HFFc6 (cell line): ENCODE measurements around the gene GTPBP2. TPM values are rescaled to one million over a fixed set of nuclear protein-coding genes. Genes with fewer than 3 reads are reported as not detected.
A peak's percentile ranks its signal among the peaks of the same experiment; 100 is the strongest.
"Not testable (repeated sequence)": the region's sequence is repeated elsewhere in the genome, so short reads cannot be mapped to it uniquely, and the experiment has no call there.

ENCODE experiments used
- DNase-seq: peaks from one replicate; pipeline ENCODE4 v3.0.0-alpha.2; 2018
- H3K27ac Mint-ChIP-seq: 2 replicates; pipeline ENCODE4 v1.8.0; 2020; ENCODE audit warnings: mild to moderate bottlenecking, mixed read lengths
- H3K27me3 Mint-ChIP-seq: 2 replicates; pipeline ENCODE4 v1.8.0; 2021; ENCODE audit warnings: mild to moderate bottlenecking, moderate library complexity, mixed read lengths; ENCODE audit not compliant: insufficient read depth
- H3K36me3 Mint-ChIP-seq: 2 replicates; pipeline ENCODE4 v1.8.0; 2021; ENCODE audit warnings: low read depth, mixed read lengths
- H3K4me1 Mint-ChIP-seq: 2 replicates; pipeline ENCODE4 v1.8.0; 2020; ENCODE audit warnings: low read depth, mixed read lengths
- H3K4me3 Mint-ChIP-seq: 2 replicates; pipeline ENCODE4 v1.8.0; 2020; ENCODE audit warnings: mild to moderate bottlenecking, moderate library complexity, mixed read lengths
- H3K9me3 Mint-ChIP-seq: 2 replicates; pipeline ENCODE4 v1.8.0; 2020; ENCODE audit warnings: mild to moderate bottlenecking, mixed read lengths
- CTCF ChIP-seq: fragments of 200-600 bp; sonication (generic); IDR thresholded peaks from 2 replicates; pipeline ENCODE4 v1.5.0; 2021; ENCODE audit warnings: antibody characterized with exemption, mild to moderate bottlenecking
- total RNA-seq, 6 experiments: library from RNA; stranded (reverse); fragmentation: NEBNext Ultra II Directional; extraction: Animal tissue kit (Norgen Biotek cat#: 25700); gene quantifications; 2 replicates in 1 of 6; 3 replicates in 5 of 6; pipeline ENCODE4 v1.2.3, GENCODE V29; 2021

The GTPBP2 gene
- total RNA-seq, 6 experiments from 2014 or later, result 35.6 to 47.7 (median 41.0) TPM

GRCh38 chr6:43636308-43636659 is 7.2 kb upstream of the GTPBP2 start:
- Mint-ChIP-seq H3K4me3 (peak overlapping the region; percentile 100), H3K27ac (peak overlapping the region; percentile 93), H3K36me3 (peaks cover 33% of the 10 kb centered on the region), H3K4me1 (peaks cover 24% of the 10 kb centered on the region), H3K27me3 (no peaks in the 10 kb centered on the region; the same call in 1 of the 2 replicates), H3K9me3 (no peaks in the 10 kb centered on the region)
- no peak for TF ChIP-seq CTCF
- no peak for DNase-seq

- Mint-ChIP-seq H3K36me3 (peaks cover 32% of the 10 kb centered on the region), H3K9me3 (no peaks in the 10 kb centered on the region), H3K4me3 (peak within 1 kb of the TSS; percentile 100), H3K27me3 (no peaks in the 10 kb centered on the region; the same call in 1 of the 2 replicates), H3K27ac (peak within 1 kb of the TSS; percentile 93), H3K4me1 (peaks cover 30% of the 10 kb centered on the region)
- DNase-seq, result peak; percentile 46
- TF ChIP-seq CTCF, result no peak
These were observed 6.6 kb upstream of the GTPBP2 start, which contains the start of gene MAD2L1BP for GRCh38 chr6:43635387-43636307. Gene MAD2L1BP (plus strand): TSS chr6:43635840. CDS start chr6:43635876, 36 bp downstream.

- peaks cover 5% of the 10 kb centered on the region; the same call in 1 of the 2 replicates for H3K27me3 Mint-ChIP-seq
- H3K36me3 Mint-ChIP-seq, result peaks cover 24% of the 10 kb centered on the region
- TF ChIP-seq CTCF, result no peak
- H3K9me3 Mint-ChIP-seq, result no peaks in the 10 kb centered on the region
- DNase-seq, result no peak
- peak overlapping the region; percentile 93; the same call in 1 of the 2 replicates for H3K27ac Mint-ChIP-seq
- H3K4me3 Mint-ChIP-seq, result peak overlapping the region; percentile 100; the same call in 1 of the 2 replicates
- H3K4me1 Mint-ChIP-seq, result peaks cover 37% of the 10 kb centered on the region
These were observed 5.7 kb upstream of the GTPBP2 start for GRCh38 chr6:43634702-43635303.

- Mint-ChIP-seq H3K36me3 (peaks cover 12% of the 10 kb centered on the region; the same call in 1 of the 2 replicates), H3K4me1 (peaks cover 33% of the 10 kb centered on the region)
- H3K27ac Mint-ChIP-seq, H3K9me3 Mint-ChIP-seq, H3K27me3 Mint-ChIP-seq, H3K4me3 Mint-ChIP-seq, DNase-seq: not testable (repeated sequence)
These were observed 3.9 kb upstream of the GTPBP2 start for GRCh38 chr6:43633002-43633401.

- Mint-ChIP-seq H3K27me3 (peaks cover 9% of the 10 kb centered on the region), H3K36me3 (peaks cover 15% of the 10 kb centered on the region), H3K4me3 (peak overlapping the region; percentile 70), H3K27ac (peak overlapping the region; percentile 85), H3K4me1 (peaks cover 44% of the 10 kb centered on the region), H3K9me3 (no peaks in the 10 kb centered on the region)
- TF ChIP-seq CTCF, result no peak
- DNase-seq, result no peak
These were observed 2.0 kb upstream of the GTPBP2 start for GRCh38 chr6:43630980-43631619.
